Measurements from ENCODE around the gene MYL7. TPM values are rescaled to one million over a fixed set of nuclear protein-coding genes. Genes with fewer than 3 reads are reported as not detected.

Gene MYL7
- total RNA-seq, 1 donor from 2014 or later, result 1.2 TPM

DNA sequence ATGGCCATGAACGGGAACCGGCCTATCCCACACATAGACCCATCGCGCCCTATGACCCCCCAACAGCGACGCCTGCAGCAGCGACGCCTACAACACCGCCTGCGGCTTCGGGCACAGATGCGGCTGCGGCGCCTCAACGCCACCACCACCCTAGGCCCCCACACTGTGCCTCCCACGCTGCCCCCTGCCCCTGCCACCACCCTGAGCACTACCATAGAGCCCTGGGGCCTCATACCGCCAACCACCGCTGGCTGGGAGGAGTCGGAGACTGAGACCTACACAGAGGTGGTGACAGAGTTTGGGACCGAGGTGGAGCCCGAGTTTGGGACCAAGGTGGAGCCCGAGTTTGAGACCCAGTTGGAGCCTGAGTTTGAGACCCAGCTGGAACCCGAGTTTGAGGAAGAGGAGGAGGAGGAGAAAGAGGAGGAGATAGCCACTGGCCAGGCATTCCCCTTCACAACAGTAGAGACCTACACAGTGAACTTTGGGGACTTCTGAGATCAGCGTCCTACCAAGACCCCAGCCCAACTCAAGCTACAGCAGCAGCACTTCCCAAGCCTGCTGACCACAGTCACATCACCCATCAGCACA, 27.3 kb downstream of the MYL7 start:
- DNase-seq (ENCODE audit: low read depth), result no peak
- Histone ChIP-seq H3K36me3 (ENCODE audit: control insufficient read depth, insufficient read depth, low read length) (peaks cover 4% of the 10 kb centered on the region), H3K27me3 (ENCODE audit: control insufficient read depth, insufficient read depth, low read length) (no peaks in the 10 kb centered on the region), H3K4me3 (ENCODE audit: low read depth, low read length) (no peak overlapping the region)
- TF ChIP-seq, protein P1, sequence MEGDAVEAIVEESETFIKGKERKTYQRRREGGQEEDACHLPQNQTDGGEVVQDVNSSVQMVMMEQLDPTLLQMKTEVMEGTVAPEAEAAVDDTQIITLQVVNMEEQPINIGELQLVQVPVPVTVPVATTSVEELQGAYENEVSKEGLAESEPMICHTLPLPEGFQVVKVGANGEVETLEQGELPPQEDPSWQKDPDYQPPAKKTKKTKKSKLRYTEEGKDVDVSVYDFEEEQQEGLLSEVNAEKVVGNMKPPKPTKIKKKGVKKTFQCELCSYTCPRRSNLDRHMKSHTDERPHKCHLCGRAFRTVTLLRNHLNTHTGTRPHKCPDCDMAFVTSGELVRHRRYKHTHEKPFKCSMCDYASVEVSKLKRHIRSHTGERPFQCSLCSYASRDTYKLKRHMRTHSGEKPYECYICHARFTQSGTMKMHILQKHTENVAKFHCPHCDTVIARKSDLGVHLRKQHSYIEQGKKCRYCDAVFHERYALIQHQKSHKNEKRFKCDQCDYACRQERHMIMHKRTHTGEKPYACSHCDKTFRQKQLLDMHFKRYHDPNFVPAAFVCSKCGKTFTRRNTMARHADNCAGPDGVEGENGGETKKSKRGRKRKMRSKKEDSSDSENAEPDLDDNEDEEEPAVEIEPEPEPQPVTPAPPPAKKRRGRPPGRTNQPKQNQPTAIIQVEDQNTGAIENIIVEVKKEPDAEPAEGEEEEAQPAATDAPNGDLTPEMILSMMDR (IDR thresholded peaks at IDR 0.05; ENCODE audit: insufficient read depth, low read length, poor library complexity, severe bottlenecking), result no peak

DNA sequence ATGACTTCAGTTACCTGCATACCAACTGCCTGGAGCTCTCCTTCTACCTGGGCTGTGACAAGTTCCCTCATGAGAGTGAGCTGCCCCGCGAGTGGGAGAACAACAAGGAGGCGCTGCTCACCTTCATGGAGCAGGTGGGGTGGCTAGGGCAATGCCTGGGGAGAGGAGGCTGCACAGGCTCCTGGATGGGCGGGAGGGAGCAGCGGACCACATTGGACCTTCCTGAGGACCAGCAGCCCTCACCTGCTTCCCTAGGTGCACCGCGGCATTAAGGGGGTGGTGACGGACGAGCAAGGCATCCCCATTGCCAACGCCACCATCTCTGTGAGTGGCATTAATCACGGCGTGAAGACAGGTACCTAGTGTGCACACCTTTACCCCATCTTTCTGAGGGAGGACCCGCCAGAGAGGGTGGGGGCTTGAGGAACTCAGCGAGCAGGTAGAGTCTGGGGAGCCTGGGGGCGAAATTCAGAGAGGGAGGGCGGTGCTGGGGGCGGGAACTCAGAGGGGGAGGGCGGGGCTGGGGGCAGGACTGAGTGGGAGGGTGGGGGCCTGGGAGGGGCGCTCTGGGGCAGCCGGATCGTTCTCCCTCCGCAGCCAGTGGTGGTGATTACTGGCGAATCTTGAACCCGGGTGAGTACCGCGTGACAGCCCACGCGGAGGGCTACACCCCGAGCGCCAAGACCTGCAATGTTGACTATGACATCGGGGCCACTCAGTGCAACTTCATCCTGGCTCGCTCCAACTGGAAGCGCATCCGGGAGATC, 28.0 kb downstream of the MYL7 start:
- Histone ChIP-seq H3K36me3 (ENCODE audit: control insufficient read depth, insufficient read depth, low read length) (peaks cover 4% of the 10 kb centered on the region), H3K4me3 (ENCODE audit: low read depth, low read length) (no peak overlapping the region), H3K27me3 (ENCODE audit: control insufficient read depth, insufficient read depth, low read length) (no peaks in the 10 kb centered on the region)
- no peak for DNase-seq (ENCODE audit: low read depth)
- TF ChIP-seq, protein P1 (IDR thresholded peaks at IDR 0.05; ENCODE audit: insufficient read depth, low read length, poor library complexity, severe bottlenecking), result no peak

DNA sequence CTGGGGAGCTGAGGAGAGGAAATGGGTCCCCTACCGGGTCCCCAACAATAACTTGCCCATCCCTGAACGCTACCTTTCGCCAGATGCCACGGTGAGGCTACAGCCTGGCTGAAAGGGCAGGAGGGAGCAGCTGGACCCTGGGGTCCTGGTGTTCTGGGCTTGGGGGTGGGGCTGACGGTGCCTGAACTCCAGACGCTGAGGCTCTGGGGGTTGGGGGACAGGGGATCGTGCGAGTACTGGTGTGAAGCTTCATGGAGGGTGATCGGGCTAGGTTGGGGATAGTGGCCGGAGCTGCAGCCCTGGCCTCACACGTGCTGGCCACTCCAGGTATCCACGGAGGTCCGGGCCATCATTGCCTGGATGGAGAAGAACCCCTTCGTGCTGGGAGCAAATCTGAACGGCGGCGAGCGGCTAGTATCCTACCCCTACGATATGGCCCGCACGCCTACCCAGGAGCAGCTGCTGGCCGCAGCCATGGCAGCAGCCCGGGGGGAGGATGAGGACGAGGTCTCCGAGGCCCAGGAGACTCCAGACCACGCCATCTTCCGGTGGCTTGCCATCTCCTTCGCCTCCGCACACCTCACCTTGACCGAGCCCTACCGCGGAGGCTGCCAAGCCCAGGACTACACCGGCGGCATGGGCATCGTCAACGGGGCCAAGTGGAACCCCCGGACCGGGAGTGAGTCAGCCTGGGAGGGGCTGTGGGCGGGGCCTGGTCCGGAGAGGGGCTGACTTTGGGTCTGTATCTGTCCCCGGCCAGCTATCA, 28.7 kb downstream of the MYL7 start:
- no peak for DNase-seq (ENCODE audit: low read depth)
- TF ChIP-seq, protein P1 (IDR thresholded peaks at IDR 0.05; ENCODE audit: insufficient read depth, low read length, poor library complexity, severe bottlenecking), result no peak
- H3K36me3 ChIP-seq (ENCODE audit: control insufficient read depth, insufficient read depth, low read length), result peaks cover 7% of the 10 kb centered on the region
- H3K4me3 ChIP-seq (ENCODE audit: low read depth, low read length), result no peak overlapping the region
- no peaks in the 10 kb centered on the region for H3K27me3 ChIP-seq (ENCODE audit: control insufficient read depth, insufficient read depth, low read length)

DNA sequence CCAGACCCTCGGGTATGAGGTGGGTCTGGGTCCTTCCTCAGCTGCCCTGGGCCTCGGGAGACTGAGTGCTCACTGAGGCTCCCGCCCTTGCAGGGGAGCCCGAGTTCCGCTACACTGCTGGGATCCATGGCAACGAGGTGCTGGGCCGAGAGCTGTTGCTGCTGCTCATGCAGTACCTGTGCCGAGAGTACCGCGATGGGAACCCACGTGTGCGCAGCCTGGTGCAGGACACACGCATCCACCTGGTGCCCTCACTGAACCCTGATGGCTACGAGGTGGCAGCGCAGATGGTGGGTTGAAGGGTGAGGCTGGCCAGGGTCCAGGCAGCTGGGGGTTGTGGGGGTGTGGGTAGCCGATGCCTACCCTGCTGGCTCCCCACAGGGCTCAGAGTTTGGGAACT, 29.4 kb downstream of the MYL7 start:
- no peaks in the 10 kb centered on the region for H3K27me3 ChIP-seq (ENCODE audit: control insufficient read depth, insufficient read depth, low read length)
- TF ChIP-seq, protein P1 (IDR thresholded peaks at IDR 0.05; ENCODE audit: insufficient read depth, low read length, poor library complexity, severe bottlenecking), result no peak
- H3K4me3 ChIP-seq (ENCODE audit: low read depth, low read length), result no peak overlapping the region
- no peak for DNase-seq (ENCODE audit: low read depth)
- peaks cover 7% of the 10 kb centered on the region for H3K36me3 ChIP-seq (ENCODE audit: control insufficient read depth, insufficient read depth, low read length)

DNA sequence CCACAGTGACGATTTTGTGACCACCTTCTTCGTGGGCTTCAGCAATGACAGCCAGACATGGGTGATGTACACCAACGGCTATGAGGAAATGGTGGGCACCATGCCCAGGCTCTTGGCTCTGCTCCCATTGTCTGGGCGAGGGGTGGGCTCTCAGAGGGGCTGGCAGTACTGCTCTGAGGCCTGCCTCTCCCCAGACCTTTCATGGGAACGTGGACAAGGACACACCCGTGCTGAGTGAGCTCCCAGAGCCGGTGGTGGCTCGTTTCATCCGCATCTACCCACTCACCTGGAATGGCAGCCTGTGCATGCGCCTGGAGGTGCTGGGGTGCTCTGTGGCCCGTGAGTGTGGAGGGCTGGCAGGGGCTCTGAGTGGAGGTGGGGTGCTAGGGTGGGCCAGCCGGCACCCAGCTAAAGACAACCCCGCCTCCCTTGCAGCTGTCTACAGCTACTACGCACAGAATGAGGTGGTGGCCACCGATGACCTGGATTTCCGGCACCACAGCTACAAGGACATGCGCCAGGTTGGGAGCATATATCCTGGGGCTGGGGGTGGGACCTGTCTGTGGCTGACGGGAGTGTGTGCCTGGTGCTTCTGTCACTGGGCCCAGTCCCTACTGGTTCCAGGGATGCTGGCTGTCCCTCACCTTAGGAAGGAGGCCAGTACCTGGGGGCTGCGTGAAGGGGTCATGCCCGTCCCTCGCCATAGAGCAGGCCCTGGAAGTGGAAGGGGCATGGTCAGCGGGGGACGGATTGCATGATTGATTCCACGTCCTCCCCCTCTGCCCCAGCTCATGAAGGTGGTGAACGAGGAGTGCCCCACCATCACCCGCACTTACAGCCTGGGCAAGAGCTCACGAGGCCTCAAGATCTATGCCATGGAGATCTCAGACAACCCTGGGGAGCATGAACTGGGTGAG, 30.2 kb downstream of the MYL7 start:
- DNase-seq (ENCODE audit: low read depth), result no peak
- H3K27me3 ChIP-seq (ENCODE audit: control insufficient read depth, insufficient read depth, low read length), result no peaks in the 10 kb centered on the region
- TF ChIP-seq, protein P1 (IDR thresholded peaks at IDR 0.05; ENCODE audit: insufficient read depth, low read length, poor library complexity, severe bottlenecking), result no peak
- no peak overlapping the region for H3K4me3 ChIP-seq (ENCODE audit: low read depth, low read length)
- H3K36me3 ChIP-seq (ENCODE audit: control insufficient read depth, insufficient read depth, low read length), result peaks cover 7% of the 10 kb centered on the region
